ENCODE data around the gene PAGR1.

DNA sequence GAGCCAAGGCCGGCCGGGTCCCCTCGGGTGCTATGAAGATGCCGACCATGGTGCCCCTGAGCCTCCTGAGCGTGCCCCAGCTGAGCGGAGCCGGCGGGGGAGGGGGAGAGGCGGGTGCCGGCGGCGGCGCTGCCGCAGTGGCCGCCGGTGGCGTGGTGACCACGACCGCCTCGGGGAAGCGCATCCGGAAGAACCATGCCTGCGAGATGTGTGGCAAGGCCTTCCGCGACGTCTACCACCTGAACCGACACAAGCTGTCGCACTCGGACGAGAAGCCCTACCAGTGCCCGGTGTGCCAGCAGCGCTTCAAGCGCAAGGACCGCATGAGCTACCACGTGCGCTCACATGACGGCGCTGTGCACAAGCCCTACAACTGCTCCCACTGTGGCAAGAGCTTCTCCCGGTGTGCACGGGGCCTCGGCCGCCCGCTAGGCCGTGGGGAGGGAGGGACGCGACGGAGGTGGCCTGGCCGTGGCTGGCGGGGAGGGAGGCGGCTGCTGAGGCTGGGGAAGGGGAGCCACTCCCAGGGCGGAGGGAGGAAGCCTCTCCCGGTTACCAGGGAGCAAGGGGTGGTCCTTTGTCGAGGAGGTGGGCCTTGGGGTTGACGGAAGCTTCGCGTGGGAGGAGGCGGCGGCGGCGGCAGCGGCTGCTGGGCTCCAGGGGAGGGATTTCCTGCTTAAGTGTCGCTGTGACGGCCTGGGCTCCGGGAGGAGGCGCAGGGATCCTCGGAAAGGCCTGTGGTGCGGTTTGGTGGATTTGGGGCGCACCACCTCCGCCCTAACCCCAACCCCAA, 8.3 kb upstream of the PAGR1 start:
- TF ChIP-seq CEBPB (IDR thresholded peaks at IDR 0.05; ENCODE audit: low read depth, low read length) (peak; percentile 42), RCOR1 (IDR thresholded peaks at IDR 0.05; ENCODE audit: insufficient replicate concordance, low read length) (no peak), SMC3 (IDR thresholded peaks at IDR 0.05; ENCODE audit: low read depth, low read length) (peak; percentile 46; the same call in 1 of the 2 replicates), POLR2A (IDR thresholded peaks at IDR 0.05; ENCODE audit: low read depth, low read length) (no peak), RAD21 (IDR thresholded peaks at IDR 0.05; ENCODE audit: low read length) (peak; percentile 82), FOS (IDR thresholded peaks at IDR 0.05; ENCODE audit: low read depth, low read length) (no peak), MAZ (IDR thresholded peaks at IDR 0.05; ENCODE audit: borderline replicate concordance, low read depth, low read length) (peak; percentile 71), BHLHE40 (IDR thresholded peaks at IDR 0.05; ENCODE audit: low read depth, low read length) (peak; percentile 63)
- TF ChIP-seq, protein P1, sequence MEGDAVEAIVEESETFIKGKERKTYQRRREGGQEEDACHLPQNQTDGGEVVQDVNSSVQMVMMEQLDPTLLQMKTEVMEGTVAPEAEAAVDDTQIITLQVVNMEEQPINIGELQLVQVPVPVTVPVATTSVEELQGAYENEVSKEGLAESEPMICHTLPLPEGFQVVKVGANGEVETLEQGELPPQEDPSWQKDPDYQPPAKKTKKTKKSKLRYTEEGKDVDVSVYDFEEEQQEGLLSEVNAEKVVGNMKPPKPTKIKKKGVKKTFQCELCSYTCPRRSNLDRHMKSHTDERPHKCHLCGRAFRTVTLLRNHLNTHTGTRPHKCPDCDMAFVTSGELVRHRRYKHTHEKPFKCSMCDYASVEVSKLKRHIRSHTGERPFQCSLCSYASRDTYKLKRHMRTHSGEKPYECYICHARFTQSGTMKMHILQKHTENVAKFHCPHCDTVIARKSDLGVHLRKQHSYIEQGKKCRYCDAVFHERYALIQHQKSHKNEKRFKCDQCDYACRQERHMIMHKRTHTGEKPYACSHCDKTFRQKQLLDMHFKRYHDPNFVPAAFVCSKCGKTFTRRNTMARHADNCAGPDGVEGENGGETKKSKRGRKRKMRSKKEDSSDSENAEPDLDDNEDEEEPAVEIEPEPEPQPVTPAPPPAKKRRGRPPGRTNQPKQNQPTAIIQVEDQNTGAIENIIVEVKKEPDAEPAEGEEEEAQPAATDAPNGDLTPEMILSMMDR (conservative IDR thresholded peaks at IDR 0.05; ENCODE audit: low read depth, low read length), result peak; percentile 66
- TF ChIP-seq, protein P2, sequence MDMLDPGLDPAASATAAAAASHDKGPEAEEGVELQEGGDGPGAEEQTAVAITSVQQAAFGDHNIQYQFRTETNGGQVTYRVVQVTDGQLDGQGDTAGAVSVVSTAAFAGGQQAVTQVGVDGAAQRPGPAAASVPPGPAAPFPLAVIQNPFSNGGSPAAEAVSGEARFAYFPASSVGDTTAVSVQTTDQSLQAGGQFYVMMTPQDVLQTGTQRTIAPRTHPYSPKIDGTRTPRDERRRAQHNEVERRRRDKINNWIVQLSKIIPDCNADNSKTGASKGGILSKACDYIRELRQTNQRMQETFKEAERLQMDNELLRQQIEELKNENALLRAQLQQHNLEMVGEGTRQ (IDR thresholded peaks at IDR 0.05; ENCODE audit: low read depth, low read length), result peak; percentile 70
- TF ChIP-seq, protein P3, sequence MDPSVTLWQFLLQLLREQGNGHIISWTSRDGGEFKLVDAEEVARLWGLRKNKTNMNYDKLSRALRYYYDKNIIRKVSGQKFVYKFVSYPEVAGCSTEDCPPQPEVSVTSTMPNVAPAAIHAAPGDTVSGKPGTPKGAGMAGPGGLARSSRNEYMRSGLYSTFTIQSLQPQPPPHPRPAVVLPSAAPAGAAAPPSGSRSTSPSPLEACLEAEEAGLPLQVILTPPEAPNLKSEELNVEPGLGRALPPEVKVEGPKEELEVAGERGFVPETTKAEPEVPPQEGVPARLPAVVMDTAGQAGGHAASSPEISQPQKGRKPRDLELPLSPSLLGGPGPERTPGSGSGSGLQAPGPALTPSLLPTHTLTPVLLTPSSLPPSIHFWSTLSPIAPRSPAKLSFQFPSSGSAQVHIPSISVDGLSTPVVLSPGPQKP (IDR thresholded peaks at IDR 0.05; ENCODE audit: borderline replicate concordance, low read depth, low read length), result no peak
